Liver (tissue), 9 donors: ENCODE results near the gene LEAP2. TPM values are rescaled to one million over a fixed set of nuclear protein-coding genes. Genes with fewer than 3 reads are reported as not detected.

Experiments used
- DNase-seq: peaks from one replicate; pipeline ENCODE4 v3.0.0-alpha.2; 2017; ENCODE audit warnings: low spot score
- H3K27ac ChIP-seq, 2 donors: one replicate each; pipeline ENCODE4 v1.7.0; 2013; ENCODE audit warnings: inconsistent platforms in 2 of 2, low read length in 2 of 2, control low read depth in 1 of 2, low read depth in 1 of 2, mild to moderate bottlenecking in 1 of 2
- H3K27me3 ChIP-seq, 4 donors: one replicate each; pipeline versions ENCODE4 v1.6.1 to v1.7.0; 2013; ENCODE audit warnings: low read length in 3 of 4, inconsistent platforms in 1 of 4, mild to moderate bottlenecking in 1 of 4, moderate library complexity in 1 of 4; ENCODE audit not compliant: control insufficient read depth in 4 of 4, insufficient read depth in 4 of 4
- H3K36me3 ChIP-seq, 4 donors: one replicate each; pipeline versions ENCODE4 v1.6.1 to v1.7.0; 2013; ENCODE audit warnings: low read length in 3 of 4, mild to moderate bottlenecking in 3 of 4, low read depth in 1 of 4, moderate library complexity in 1 of 4; ENCODE audit not compliant: control insufficient read depth in 4 of 4, insufficient read depth in 3 of 4
- H3K4me1 ChIP-seq, 4 donors: one replicate each; pipeline versions ENCODE4 v1.6.1 to v1.7.0; 2013; ENCODE audit warnings: low read length in 3 of 4, mild to moderate bottlenecking in 3 of 4, moderate library complexity in 1 of 4; ENCODE audit not compliant: control insufficient read depth in 4 of 4, insufficient read depth in 4 of 4
- H3K4me3 ChIP-seq, 3 donors: one replicate each; pipeline versions ENCODE4 v1.6.1 to v1.7.0; 2013; ENCODE audit warnings: low read length in 3 of 3, control low read depth in 1 of 3, low read depth in 1 of 3, mild to moderate bottlenecking in 1 of 3
- H3K9ac ChIP-seq, 2 donors: one replicate each; pipeline ENCODE4 v1.7.0; 2013; ENCODE audit warnings: low read length in 2 of 2, mild to moderate bottlenecking in 2 of 2, moderate library complexity in 2 of 2, control low read depth in 1 of 2, low read depth in 1 of 2
- H3K9me3 ChIP-seq, 4 donors: one replicate each; pipeline versions ENCODE4 v1.6.1 to v1.7.0; 2013; ENCODE audit warnings: low read length in 3 of 4; ENCODE audit not compliant: control insufficient read depth in 4 of 4
- ATF3 ChIP-seq: IDR thresholded peaks from 2 replicates; pipeline ENCODE4 v1.6.1; 2016; ENCODE audit warnings: antibody characterized with exemption
- CTCF ChIP-seq: fragments of 150-350 bp; IDR thresholded peaks from 2 replicates; pipeline ENCODE4 v1.5.1; 2017; ENCODE audit warnings: improper control_type of control experiment, low read depth, low read length; ENCODE audit not compliant: missing input control
- EGR1 ChIP-seq, 2 donors: IDR thresholded peaks; 2 replicates each; pipeline ENCODE4 v1.6.1; 2016 to 2018; ENCODE audit warnings: antibody characterized with exemption in 2 of 2, low read depth in 2 of 2
- FOXA1 ChIP-seq: IDR thresholded peaks from 2 replicates; pipeline ENCODE4 v1.6.1; 2016; ENCODE audit warnings: antibody characterized with exemption
- GABPA ChIP-seq, 2 donors: IDR thresholded peaks in 1 of 2; conservative IDR thresholded peaks in 1 of 2; 2 replicates each; pipeline ENCODE4 v1.6.1; 2016; ENCODE audit warnings: antibody characterized with exemption in 2 of 2, mild to moderate bottlenecking in 1 of 2, moderate library complexity in 1 of 2
- HNF4A ChIP-seq, 2 donors: conservative IDR thresholded peaks; 2 replicates each; pipeline ENCODE4 v1.6.1; 2016; ENCODE audit warnings: antibody characterized with exemption in 2 of 2, mild to moderate bottlenecking in 2 of 2
- HNF4G ChIP-seq: IDR thresholded peaks from 2 replicates; pipeline ENCODE4 v1.6.1; 2016; ENCODE audit warnings: antibody characterized with exemption
- JUND ChIP-seq, 2 donors: IDR thresholded peaks; 2 replicates each; pipeline ENCODE4 v1.6.1; 2016; ENCODE audit warnings: antibody characterized with exemption in 2 of 2
- MAX ChIP-seq: IDR thresholded peaks from 2 replicates; pipeline ENCODE4 v1.6.1; 2016; ENCODE audit warnings: antibody characterized with exemption
- NR2F2 ChIP-seq: IDR thresholded peaks from 2 replicates; pipeline ENCODE4 v1.6.1; 2016; ENCODE audit warnings: antibody characterized with exemption
- RAD21 ChIP-seq, 2 donors: IDR thresholded peaks; 2 replicates each; pipeline ENCODE4 v1.6.1; 2016; ENCODE audit warnings: antibody characterized with exemption in 2 of 2, mild to moderate bottlenecking in 2 of 2
- REST ChIP-seq: IDR thresholded peaks from 2 replicates; pipeline ENCODE4 v1.6.1; 2016; ENCODE audit warnings: antibody characterized with exemption, mild to moderate bottlenecking
- RXRA ChIP-seq, 2 donors: IDR thresholded peaks; 2 replicates each; pipeline ENCODE4 v1.6.1; 2017 to 2018; ENCODE audit warnings: antibody characterized with exemption in 2 of 2, mild to moderate bottlenecking in 1 of 2
- SP1 ChIP-seq: IDR thresholded peaks from 2 replicates; pipeline ENCODE4 v1.6.1; 2018; ENCODE audit warnings: antibody characterized with exemption, mild to moderate bottlenecking
- YY1 ChIP-seq: IDR thresholded peaks from 2 replicates; pipeline ENCODE4 v1.6.1; 2016; ENCODE audit warnings: antibody characterized with exemption, mild to moderate bottlenecking
- ZBTB33 ChIP-seq: IDR thresholded peaks from 2 replicates; pipeline ENCODE4 v1.6.1; 2016; ENCODE audit warnings: antibody characterized with exemption
- WGBS: extraction: QIAGEN DNeasy Blood & Tissue Kit; methylation state at CpG from one replicate; pipeline ENCODE4 v1.1.7; 2013; 5-methylcytosine and 5-hydroxymethylcytosine counted together
- polyA plus RNA-seq, 2 donors: library from polyadenylated mRNA; stranded (reverse) in 1 of 2; unstranded in 1 of 2; fragments of 200-250 nt in 1 of 2; fragments of >200 nt in 1 of 2; fragmentation: Nextera tagmentation in 1 of 2; extraction: Ambion mirVana in 1 of 2; gene quantifications; one replicate each; pipeline versions ENCODE4 v1.2.1 to v1.2.3, GENCODE V29; 2013 to 2015
- total RNA-seq, 2 donors: library from RNA; depleted of rRNA; stranded (reverse); fragments of >200 nt; gene quantifications; one replicate each; pipeline ENCODE4 v1.2.3, GENCODE V29; 2014
- donor health status: healthy.
- donor health status: healthy.
- donor health status: healthy.
- donor health status: healthy.
- donor health status: healthy.

LEAP2 gene
- total and polyA plus RNA-seq, 4 donors, result 12.0 to 736 (median 62.4) TPM

- no peaks in the 10 kb centered on the region for H3K36me3 ChIP-seq
- DNase-seq, result no peak
- H3K4me3 ChIP-seq, result no peak overlapping the region
- TF ChIP-seq JUND (IDR thresholded peaks at IDR 0.05) (no peak), MAX (no peak), RAD21 (IDR thresholded peaks at IDR 0.05) (no peak), NR2F2 (no peak), YY1 (no peak), FOXA1 (no peak), GABPA (IDR thresholded peaks at IDR 0.05 in 1 of 2, conservative IDR thresholded peaks at IDR 0.05 in 1 of 2) (no peak), RXRA (IDR thresholded peaks at IDR 0.05) (no peak), SP1 (no peak), HNF4A (conservative IDR thresholded peaks at IDR 0.05) (no peak), REST (no peak), EGR1 (IDR thresholded peaks at IDR 0.05; ENCODE audit: low read depth in 2 of 2) (no peak), ZBTB33 (no peak), HNF4G (no peak)
- H3K27me3 ChIP-seq, result no peaks in the 10 kb centered on the region
- H3K9me3 ChIP-seq, result no peaks in the 10 kb centered on the region
- H3K9ac ChIP-seq, result no peak overlapping the region
- WGBS, result 79% methylated on average over 4 of the region's 4 CpGs
- H3K27ac ChIP-seq, result peak overlapping the region; percentile 91 to 98
- peaks cover 6 to 41% (median 15%) of the 10 kb centered on the region in 4 donors for H3K4me1 ChIP-seq
These were observed 32.2 kb upstream of the LEAP2 start for GRCh38 chr5:132841305-132841704.

GRCh38 chr5:132848270-132848669 lies 25.2 kb upstream of the LEAP2 start:
- Histone ChIP-seq H3K9ac (no peak overlapping the region), H3K4me3 (no peak overlapping the region), H3K36me3 (no peaks in the 10 kb centered on the region), H3K4me1 (peaks cover 0 to 16% (median 9%) of the 10 kb centered on the region in 4 donors), H3K27me3 (no peaks in the 10 kb centered on the region), H3K9me3 (no peaks in the 10 kb centered on the region), H3K27ac (peak overlapping the region; percentile 82 to 87)
- DNase-seq, result no peak
- TF ChIP-seq SP1 (no peak), EGR1 (IDR thresholded peaks at IDR 0.05; ENCODE audit: low read depth in 2 of 2) (no peak), HNF4G (no peak)
- 97% methylated on average over 8 of the region's 8 CpGs for WGBS

GRCh38 chr5:132849347-132849746 lies 24.1 kb upstream of the LEAP2 start:
- peak overlapping the region in 1 of 2 donors; percentile 63 for H3K9ac ChIP-seq
- H3K27ac ChIP-seq, result peak overlapping the region; percentile 82 to 87
- H3K36me3 ChIP-seq, result no peaks in the 10 kb centered on the region
- H3K4me1 ChIP-seq, result peaks cover 0 to 19% (median 9%) of the 10 kb centered on the region in 4 donors
- WGBS, result 33% methylated on average over 1 of the region's 1 CpG
- H3K4me3 ChIP-seq, result no peak overlapping the region
- H3K9me3 ChIP-seq, result no peaks in the 10 kb centered on the region
- no peak for DNase-seq
- no peaks in the 10 kb centered on the region for H3K27me3 ChIP-seq
- TF ChIP-seq ZBTB33 (peak; percentile 40), ATF3 (peak; percentile 84), GABPA (IDR thresholded peaks at IDR 0.05 in 1 of 2, conservative IDR thresholded peaks at IDR 0.05 in 1 of 2) (peak in 1 of 2 donors; percentile 25), SP1 (peak; percentile 63), MAX (peak; percentile 55), FOXA1 (peak; percentile 24), HNF4A (conservative IDR thresholded peaks at IDR 0.05) (peak; percentile 67 to 83), HNF4G (no peak), CTCF (no peak), EGR1 (IDR thresholded peaks at IDR 0.05; ENCODE audit: low read depth in 2 of 2) (no peak)
